LNCAP (cell line): ENCODE data around the gene CDKN3.
A peak's percentile ranks its signal among the peaks of the same experiment; 100 is the strongest.

Source experiments
- CTCF ChIP-seq: fragments of 450-650 bp; IDR thresholded peaks from 2 replicates; pipeline ENCODE4 v1.5.1; 2017; ENCODE audit warnings: mild to moderate bottlenecking

Gene CDKN3

GRCh38 chr14:54362759-54363437 lies 33.9 kb upstream of the CDKN3 start:
- TF ChIP-seq CTCF, result no peak

GRCh38 chr14:54364555-54365415 lies 32.0 kb upstream of the CDKN3 start:
- no peak for TF ChIP-seq CTCF

- peak; percentile 38; the same call in 1 of the 2 replicates for TF ChIP-seq CTCF
Observed at GRCh38 chr14:54366736-54367735, 29.8 kb upstream of the CDKN3 start.

GRCh38 chr14:54368291-54368690 lies 28.5 kb upstream of the CDKN3 start:
- TF ChIP-seq CTCF, result no peak

GRCh38 chr14:54369343-54369742 lies 27.5 kb upstream of the CDKN3 start:
- no peak for TF ChIP-seq CTCF

- no peak for TF ChIP-seq CTCF
Observed at GRCh38 chr14:54370323-54371198, 26.2 kb upstream of the CDKN3 start.
